Cortex of kidney (tissue), 1 donor: Measurements from ENCODE around the gene SP6.

Experiments
- DNase-seq: peaks from one replicate; lab custom pipeline; 2025; lab: John Stamatoyannopoulos, UW

SP6 gene

DNA sequence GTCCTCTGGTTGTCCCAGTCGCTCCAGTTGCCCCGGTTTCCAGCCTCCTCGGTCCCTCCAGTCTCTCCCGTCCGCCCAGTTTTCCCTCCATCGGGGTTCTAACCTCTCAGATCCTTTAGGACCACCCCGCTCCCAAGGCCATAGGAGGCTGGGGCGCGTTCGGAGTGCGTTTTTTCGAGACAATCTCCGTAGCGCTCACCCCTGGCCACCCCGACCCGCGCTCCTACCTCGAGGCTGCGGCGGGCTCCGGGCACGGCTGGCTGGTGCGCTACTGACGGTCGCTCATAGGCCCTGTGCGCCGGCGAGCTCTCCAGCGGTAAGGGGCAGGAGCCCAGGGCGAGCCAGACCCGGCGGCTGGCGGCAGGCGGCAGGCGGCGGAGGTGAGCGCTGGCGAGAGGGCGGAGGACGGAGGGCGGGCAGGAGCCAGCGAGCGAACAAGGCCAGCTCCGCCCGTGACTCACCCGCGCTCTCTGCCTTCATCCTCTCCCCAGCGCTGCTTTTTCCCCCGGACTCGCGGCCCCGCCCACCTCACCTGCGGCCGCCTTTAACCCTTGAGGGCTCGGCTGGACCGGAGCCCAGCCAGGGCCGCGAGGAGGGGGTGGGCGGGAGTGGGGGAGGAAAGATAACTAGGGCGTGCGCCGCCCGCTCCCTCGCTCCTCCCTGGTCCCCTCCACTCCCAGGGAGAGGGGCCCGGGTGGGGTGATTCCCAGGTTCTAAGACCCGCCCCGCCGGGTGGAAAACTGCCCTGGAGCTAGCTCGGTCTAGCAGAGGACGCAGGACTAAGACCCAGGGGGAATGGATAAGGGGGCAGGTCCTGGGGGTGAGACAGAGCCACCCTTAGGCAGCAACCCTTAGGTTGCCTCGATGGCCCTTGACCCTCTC lies at the start of gene SP6:
Gene SP6, minus strand, starts transcription at position 472 of the 882 bp plus-strand sequence. CDS start 2,734 bp downstream, outside the sequence.
- DNase-seq: no peak

DNA sequence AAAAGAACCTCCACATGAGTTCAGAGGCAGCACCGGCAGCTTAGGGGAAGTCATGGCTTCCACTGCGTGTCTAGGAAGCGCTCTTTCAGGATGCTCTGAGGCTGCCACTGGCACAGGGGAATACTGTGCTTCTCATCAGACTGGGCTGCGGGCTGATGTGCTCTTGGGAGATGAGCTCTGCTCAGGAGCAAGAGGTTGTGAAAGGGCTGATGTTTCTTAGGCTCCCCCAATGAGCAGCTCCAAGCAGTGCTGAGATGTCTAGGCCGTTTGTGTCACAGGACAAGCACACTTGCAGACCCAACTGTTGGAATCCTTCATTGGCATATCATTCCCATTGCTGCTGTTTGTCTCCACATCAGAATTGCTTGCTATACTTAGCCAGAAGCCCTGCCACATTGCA lies 48.7 kb upstream of the SP6 start:
- no peak for DNase-seq

DNA sequence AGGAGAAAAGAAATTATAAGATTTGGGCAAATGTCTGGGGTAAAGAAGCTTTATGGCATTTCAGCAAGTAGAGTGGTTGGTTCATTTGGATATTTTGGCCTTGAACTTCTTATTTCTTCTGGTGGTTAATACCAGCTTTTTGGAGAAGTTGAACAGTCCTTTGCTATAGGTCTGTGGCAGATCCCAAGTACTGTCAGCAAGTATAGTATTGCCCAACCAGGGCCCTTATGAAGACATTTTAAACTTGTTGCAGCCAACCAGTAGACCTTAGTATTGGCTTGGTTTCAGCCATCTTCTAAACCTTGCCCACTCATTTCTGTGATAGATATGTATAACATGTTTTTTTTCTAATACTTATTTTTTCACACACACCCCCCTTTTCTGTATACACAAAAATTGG lies 47.3 kb upstream of the SP6 start:
- DNase-seq: no peak

DNA sequence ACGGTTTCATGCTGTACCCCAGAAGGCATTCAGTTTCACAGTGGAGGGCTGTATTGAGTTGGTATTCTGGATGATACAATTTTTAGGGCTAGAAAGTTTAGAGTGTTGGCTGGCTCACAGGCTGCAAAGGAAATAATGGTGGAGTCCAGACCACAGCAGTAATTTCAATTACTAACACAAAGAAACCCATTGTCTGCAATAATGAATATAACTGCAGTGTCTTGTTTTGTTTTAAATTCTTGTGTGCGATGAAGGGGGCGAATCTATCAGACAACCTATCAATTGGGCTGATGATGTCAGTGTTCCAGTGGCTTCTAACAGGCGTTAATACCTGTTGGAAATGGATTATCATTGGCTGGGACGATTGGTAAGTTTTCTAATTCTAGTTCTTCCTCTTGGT lies 46.6 kb upstream of the SP6 start:
- DNase-seq: no peak

DNA sequence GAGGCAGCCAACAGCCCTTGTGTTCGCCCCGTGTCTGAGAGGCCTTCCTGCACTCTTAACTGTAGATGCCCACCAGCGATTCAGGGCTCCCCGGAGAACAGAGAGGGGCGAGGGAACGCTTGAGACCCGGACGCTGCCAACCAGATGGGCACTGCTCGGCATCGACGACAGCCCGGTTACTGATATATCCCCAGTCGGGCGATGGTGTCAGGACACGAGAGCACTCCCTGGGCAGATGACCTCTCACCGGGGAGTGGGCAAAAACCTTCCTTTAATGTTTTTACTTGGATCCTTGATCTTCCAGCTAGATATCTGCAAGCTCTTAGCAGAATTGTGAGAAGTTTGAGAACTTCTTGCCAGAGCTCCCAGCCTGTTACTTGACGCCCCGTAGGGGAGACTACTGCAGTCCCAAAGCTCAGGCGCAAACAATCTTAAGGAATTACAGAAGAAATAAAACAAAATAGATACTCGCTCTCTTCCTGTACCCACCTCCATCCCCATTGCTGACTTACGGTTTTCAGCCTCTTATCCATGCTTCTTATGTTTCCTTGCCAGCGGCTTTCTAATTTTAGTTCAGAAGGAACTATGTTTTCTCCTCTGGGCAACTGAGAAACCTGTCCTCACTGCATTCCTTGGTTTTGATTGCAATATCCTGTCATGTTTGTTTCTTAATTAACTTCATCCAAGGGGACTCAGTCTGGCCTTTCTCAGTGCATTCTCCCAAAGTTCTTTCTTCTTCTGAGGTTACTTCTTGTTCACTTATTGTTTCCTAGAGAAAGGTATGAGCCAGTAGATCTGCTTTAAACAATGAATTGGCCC lies 45.9 kb upstream of the SP6 start:
- DNase-seq: no peak

DNA sequence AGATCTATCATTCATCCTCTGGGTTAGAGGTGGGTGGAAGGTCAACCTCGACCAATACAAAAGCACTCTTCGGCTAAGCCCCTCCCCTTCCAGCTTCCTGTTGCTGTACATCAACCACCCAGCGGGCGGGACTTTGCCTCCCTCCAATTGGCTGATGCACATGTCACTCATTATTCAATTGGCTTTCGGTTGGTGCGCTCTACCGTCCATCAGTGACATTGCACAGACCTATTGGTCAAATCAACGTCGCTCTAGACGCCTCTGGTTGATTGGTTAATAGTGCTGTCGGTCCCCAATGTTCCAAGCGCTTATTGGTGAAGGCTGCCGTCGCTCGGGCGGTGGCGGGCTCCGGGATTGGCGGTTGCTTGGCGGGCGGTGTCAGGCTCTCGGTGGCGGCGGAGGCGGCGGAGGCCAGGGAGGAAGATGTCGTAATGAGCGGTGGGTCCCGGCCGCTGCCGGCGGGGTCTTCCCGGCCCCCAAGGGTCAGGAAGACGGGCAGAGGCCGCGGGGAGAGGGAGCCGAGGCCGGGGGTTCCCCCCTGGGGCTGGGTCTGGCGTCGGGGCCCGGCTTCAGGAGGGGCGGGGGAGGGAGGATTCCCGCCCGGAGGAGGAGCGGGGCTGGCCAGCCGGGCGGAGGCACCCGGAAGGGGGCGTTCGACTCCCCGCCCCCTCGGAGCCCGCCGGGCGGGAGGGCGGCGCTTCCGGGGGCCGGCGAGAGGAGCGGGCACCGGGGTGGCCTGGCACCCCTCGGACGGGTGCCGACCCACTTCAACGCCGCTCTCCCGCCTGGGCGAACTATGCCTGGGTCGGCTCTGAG lies 45.1 kb upstream of the SP6 start, which contains the start of gene SP2:
Gene SP2, plus strand, starts transcription at position 381 of the 816 bp plus-strand sequence. Its CDS starts 51 bp downstream, at position 432.
- DNase-seq: peak; percentile 81

DNA sequence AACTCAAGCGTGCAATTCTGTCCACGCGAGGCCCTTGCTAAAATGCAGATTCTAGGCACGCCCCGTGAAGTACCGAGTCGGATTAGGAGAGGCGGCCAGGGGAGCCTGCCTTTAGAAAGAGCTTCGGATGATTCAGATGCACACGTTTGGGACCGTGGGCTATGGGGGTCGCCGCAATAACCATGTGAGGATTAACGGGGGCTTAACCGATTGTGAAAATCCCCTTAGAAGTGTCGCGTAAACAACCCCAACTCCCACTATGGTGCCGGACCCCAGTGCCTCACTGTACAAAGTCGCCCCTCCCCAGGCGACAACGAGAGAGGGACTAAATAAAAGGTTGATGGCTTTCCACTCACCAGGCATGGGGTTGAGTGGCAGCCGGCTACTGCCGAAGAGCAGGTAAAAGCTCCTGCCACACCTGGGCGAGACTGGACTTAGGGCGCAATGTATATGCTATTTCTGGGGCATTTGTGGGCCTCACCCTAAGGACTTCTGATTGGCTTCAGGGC lies 44.4 kb upstream of the SP6 start:
- no peak for DNase-seq

DNA sequence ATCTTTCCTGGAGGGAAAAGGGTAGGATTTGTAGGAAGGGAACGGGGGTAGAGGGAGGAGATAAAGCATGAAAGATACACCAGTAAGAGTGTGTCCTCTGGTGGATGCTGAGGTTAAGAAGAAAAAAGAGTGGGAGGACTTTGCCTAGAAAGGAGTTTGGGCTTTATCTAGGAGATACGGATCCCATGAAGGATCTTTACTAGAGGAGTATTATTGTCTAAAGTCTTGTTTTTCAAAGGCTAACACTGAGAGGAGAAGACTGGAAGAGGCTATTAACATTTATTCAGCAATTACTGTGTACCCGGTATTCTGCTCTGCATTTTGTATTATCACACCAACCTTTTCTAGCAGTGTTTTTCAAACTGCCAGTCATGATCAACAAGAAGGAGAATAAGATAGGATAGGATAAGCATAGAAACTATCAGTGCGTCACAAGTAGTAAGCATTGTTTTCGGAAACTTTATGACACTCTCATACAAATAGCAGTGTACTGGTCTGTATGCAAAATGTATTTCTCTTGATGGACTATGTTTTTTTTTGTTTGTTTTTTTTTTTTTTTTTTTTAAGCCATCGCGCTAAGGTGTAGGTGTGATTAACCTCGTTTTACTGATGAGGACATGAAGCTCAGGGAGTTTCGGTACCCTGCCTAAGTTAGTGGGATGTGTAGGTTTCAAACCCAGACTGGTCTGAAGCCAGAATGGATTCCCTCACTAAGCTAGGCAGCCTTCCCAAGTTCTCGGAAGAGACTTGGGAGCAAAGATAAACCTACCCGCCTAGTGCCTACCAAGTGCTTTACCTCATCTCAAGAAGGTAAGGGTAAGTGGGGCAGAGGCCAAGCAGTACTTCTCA lies 43.8 kb upstream of the SP6 start:
- no peak for DNase-seq

DNA sequence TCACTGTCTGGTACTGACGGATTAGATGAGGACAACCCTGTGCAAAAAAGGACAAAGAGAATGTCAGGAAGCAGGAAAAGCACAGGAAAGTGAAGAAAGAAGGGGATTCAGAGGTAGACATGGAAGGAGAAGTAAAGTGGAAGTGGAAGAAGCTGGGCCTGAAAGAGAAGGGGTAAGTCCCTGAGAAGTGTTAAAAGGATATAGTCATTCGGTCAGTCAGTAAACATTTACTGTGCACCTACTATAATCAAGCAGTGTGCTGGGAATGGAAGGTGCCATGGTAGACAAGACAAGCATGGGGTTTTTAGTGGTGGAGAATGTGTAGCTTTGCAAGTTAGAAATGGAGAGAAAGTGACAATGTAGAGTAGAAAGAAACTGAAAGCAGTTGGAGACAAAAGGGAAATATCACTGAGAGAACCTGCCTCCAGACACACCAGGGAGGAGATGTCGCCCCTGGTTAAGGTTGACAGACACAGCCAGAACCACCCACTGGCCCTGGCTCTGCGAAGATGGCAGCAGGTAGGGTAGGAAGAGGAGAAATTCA lies 40.7 kb upstream of the SP6 start:
- DNase-seq: no peak

DNA sequence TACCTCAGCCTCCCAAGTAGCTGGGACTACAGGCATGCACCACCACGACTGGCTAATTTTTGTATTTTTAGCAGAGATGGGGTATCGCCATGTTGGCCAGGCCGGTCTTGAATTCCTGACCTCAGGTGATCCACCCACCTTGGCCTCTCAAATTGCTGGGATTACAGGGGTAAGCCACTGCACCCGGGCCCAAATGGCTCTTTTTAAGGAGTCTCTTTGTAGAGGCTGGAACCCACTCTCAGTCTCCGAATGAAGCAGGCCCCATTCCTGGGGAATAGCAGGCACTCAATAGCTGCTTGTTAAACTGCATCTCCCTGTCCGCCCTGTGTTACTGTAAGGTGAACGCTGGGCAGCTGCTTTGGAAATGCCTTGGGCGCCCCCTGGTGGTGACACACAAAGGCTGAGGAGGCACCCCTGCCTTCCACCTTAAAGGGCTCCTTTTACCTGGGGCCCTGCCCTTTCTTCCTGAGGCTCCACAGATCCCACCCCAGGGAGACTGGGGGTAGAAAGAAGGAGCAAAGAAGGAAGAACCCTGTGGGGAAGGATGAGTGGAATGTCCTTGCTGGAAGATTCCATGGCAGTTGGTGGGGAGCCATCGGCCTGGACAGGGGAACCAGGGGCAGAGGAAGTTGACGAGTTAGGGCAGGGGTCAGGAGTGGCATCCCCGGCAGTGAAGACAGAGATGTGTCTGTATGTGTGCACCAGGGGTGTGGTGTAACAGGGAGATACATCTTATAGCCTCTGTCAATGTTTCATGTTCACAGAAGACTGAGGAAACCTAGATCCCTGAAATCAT lies 39.0 kb upstream of the SP6 start:
- DNase-seq: no peak

DNA sequence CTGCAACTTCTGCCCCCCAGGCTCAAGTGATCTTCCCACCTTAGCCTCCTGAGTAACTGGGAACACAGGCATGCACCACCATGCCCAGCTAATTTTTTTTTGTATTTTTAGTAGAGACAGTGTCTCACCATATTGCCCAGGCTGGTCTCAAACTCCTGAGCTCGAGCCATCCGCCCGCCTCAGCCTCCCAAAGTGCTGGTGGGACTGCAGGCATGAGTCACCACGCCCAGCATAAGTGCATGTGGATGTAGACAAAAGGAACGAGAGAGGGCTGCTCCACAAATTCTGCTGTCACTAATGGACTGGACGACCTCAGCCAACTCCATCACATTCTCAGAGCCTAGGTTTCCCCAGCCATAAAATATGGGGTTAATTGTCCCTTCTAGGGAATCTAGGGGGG lies 37.3 kb upstream of the SP6 start:
- DNase-seq: no peak

DNA sequence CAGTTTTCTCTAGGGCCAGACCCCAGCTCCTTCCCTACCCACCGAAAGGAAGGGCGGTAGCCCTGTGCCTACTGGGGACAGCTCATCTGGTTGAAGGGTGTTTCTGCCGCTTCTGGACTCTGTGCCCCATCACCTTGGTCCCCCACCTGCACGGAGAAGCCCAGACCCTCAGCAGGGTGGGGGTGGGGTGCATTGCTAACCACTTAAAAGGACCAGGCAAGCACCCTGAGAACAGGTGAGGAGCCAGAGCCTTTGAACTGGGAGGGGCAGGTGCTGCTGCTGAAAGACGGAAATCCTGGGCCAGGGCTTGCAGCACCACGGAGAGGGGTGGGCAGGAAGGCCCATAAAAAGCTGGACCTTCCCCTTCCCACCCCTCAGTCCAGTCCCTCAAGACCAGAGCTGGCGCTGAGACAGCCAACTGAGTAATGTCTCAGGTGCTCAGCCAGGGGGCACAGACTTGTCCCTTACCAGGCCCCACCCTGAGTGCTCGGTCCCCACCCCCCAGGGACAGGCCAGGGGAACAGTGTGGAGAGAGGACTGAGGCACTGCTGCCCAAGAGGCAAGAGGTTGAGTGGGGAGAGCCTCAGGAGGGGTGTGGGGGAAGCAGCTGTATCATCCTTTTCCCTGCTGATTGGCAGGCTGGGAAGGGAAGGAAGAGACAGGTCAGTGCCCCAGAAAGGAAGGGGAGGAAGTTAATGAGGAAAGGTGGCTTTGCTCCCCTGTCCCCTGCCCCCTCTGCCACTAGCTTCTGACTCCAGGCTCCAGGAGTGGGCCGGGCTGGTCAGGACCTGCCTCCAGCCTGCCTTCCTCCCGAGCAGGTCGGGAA lies 34.2 kb upstream of the SP6 start:
- no peak for DNase-seq

DNA sequence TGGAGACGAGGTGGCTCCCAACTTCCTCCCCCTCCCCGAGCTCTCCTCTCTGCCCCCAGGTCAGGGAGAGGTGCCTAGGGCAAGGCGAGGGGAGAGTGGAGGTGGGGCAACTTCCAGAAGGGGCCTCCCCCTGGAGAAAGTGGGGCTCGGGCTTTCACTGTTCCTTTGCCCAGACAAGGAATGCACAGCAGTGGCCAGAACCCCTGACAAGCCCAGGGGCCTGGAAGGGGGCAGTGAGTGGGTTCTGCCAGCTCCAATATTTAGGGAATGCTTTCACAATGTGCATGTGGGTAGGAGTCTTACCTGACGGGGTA lies 33.4 kb upstream of the SP6 start:
- DNase-seq: no peak

DNA sequence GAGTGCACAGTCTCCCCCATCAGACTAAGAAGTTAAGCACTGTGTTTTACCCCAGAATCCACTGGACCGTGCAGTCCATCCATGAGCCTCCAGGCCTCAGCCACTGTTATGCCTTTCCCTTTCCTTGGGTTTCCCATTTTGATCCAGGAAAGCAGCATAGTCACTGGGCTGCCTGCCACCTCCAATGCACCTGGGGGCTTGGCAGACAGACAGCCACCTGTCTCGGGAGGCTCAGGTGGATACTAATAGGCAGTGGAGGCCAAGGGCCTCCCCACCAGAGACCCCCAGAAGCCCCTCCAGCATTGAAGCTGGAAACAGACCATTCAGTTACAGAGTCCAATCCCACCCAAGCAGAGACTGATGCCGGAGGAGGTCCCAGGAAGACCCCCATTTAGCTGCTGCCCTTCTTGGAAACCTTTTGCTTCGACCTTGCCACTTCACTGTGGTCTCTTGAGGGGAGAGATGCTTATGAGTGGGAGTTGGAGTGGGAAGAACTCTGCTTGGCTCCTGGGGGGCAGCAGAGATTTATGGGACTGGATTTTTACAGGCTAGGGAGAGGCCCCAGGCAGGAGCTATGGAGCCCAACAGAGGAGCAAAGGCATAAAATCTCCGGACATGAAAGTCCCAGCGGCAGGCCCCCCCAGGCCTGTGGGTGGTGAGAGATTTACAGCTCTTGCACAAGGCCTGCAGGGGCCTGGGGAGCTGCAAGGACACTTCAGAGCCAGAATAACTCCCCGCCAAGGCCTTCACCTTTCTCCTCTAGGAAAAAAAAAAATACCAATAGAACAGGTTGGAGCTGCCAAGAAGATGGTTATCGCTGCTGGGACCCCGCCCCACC lies 32.8 kb upstream of the SP6 start:
- no peak for DNase-seq

DNA sequence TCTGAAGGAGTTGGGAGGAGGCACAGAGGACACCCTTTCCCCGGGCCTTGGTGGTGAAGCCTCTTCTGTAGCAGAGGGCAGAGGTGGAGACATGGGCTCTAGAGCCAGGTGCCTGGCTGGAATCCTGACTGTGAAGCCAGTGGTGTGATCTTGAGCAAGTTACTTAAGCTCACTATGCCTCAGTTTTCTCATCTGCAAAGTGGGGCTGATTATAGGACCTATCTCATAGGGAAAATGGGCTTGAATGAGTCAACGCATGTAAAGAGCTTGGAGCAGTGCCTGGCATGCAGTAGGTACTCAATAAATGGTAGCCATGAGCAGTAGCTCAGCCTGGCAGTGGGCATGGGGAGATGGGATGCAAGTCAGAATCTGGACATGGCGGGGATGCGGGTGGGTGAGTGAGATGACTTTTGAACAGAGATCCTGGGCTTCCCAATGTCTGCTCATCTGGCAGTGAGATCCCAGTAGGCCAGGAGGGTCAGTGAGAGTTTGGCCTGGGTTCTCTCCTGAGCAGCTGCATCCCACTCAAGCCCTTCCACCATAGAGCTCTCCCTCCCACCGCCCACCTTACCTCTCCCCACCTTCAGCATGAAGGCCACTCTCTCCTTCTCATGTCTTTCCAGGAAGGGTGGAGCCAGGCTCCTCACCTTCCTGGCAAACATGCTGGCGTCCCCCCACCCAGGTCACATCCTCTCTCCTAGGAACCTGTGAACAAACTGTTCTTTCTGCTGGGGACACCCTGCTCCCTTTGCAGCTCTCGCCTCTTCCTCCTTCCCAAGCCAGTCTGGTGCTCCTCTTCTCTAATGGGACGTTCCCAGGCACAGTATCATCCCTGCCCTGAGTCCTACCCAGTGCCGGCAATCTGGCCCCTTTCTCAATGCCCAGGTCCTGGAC lies 32.0 kb upstream of the SP6 start:
- no peak for DNase-seq

DNA sequence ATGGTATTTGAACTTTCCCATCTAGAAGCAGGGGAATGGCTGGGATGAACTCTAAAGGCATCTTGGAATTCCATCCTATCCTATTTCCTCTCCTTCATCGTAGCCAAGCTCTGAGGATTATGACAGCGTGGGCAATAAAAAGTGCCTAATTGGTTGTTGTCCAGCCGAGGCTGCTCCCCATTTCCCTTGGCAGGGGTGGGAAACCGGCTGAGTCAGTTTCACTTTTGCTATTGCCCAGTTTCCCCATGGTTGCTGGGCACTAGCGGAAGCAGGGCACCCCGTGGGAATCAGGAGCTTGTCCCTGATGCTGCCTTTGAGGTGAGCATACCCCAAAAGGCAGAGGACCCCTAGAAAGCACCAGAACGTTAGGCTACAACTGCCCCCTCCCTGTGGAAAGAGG lies 31.3 kb upstream of the SP6 start:
- DNase-seq: no peak

DNA sequence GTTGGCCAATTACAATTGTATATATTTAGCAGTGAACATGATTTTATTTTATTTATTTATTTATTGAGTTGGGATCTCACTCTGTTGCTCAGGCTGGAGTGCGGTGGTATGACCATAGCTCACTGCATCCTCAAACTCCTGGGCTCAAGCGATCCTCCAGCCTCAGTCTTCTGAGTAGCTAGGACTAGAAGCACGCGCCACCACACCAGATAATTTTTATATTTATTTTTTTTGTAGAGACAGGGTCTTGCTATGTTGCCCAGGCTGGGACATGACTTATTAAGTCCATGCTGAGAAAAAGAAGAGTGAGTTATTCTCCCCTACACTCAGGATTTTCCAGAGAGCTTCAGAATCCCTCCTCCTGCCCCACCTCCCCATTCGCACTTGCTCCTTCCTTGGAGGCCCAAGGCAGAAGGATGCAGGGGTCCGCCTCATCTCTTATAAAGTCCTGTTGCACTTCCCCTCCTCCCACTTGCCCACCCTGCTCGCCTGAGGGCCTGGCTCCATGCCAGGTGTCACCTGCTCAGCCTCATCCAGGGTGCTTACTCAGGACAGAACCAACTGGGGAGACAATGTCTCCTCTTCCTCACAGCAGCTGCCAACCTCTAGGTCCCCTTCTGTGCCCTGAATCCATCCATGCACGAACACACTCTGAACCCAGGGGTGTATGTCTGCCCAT lies 29.0 kb upstream of the SP6 start:
- no peak for DNase-seq
